ENCODE results near the gene PDE3B. TPM values are rescaled to one million over a fixed set of nuclear protein-coding genes. Genes with fewer than 3 reads are reported as not detected.
"Not testable (repeated sequence)": the region's sequence is repeated elsewhere in the genome, so short reads cannot be mapped to it uniquely, and the experiment has no call there.

Gene PDE3B
- total RNA-seq, 3 donors from 2014 or later: 13.0 to 17.8 (median 17.0) TPM

- peaks cover 14% of the 10 kb centered on the region for H3K36me3 Mint-ChIP-seq (ENCODE audit: insufficient read depth)
- ATAC-seq (no peak), DNase-seq (no peak)
- H3K9me3 Mint-ChIP-seq: no peaks in the 10 kb centered on the region
- no peaks in the 10 kb centered on the region for H3K27me3 Mint-ChIP-seq (ENCODE audit: low read depth)
- H3K4me1 Mint-ChIP-seq (ENCODE audit: low read depth): peaks cover 49% of the 10 kb centered on the region
- no peak overlapping the region for H3K4me3 Mint-ChIP-seq
Observed at GRCh38 chr11:14626650-14627049, 17.0 kb upstream of the PDE3B start.

GRCh38 chr11:14633506-14634224 lies 9.9 kb upstream of the PDE3B start:
- Mint-ChIP-seq H3K9me3 (peaks cover 12% of the 10 kb centered on the region), H3K4me1 (ENCODE audit: low read depth) (peaks cover 44% of the 10 kb centered on the region), H3K4me3 (peak overlapping the region; percentile 21)
- H3K27me3 Mint-ChIP-seq (ENCODE audit: low read depth); DNase-seq; ATAC-seq; H3K36me3 Mint-ChIP-seq (ENCODE audit: insufficient read depth): not testable (repeated sequence)

GRCh38 chr11:14634813-14635212 lies 8.8 kb upstream of the PDE3B start:
- H3K4me1 Mint-ChIP-seq (ENCODE audit: low read depth): peaks cover 49% of the 10 kb centered on the region
- H3K9me3 Mint-ChIP-seq: peaks cover 12% of the 10 kb centered on the region
- DNase-seq (no peak), ATAC-seq (no peak)
- peaks cover 13% of the 10 kb centered on the region for H3K36me3 Mint-ChIP-seq (ENCODE audit: insufficient read depth)
- no peaks in the 10 kb centered on the region for H3K27me3 Mint-ChIP-seq (ENCODE audit: low read depth)
- peak overlapping the region; percentile 4 for H3K4me3 Mint-ChIP-seq

- H3K27me3 Mint-ChIP-seq (ENCODE audit: low read depth): no peaks in the 10 kb centered on the region
- peak overlapping the region; percentile 39 for H3K4me3 Mint-ChIP-seq
- H3K36me3 Mint-ChIP-seq (ENCODE audit: insufficient read depth): peaks cover 13% of the 10 kb centered on the region
- peaks cover 12% of the 10 kb centered on the region for H3K9me3 Mint-ChIP-seq
- no peak for DNase-seq
- H3K4me1 Mint-ChIP-seq (ENCODE audit: low read depth): peaks cover 56% of the 10 kb centered on the region
- peak in 1 of 2 donors; percentile 46 for ATAC-seq
Observed at GRCh38 chr11:14635546-14635945, 8.1 kb upstream of the PDE3B start.

GRCh38 chr11:14636119-14636518 lies 7.5 kb upstream of the PDE3B start:
- Mint-ChIP-seq H3K4me3 (peak overlapping the region; percentile 7), H3K36me3 (ENCODE audit: insufficient read depth) (peaks cover 13% of the 10 kb centered on the region), H3K27me3 (ENCODE audit: low read depth) (no peaks in the 10 kb centered on the region), H3K4me1 (ENCODE audit: low read depth) (peaks cover 62% of the 10 kb centered on the region), H3K9me3 (peaks cover 12% of the 10 kb centered on the region)
- DNase-seq (no peak), ATAC-seq (peak; percentile 34 to 36)

GRCh38 chr11:14637868-14638409 lies 5.7 kb upstream of the PDE3B start:
- DNase-seq: no peak
- Mint-ChIP-seq H3K36me3 (ENCODE audit: insufficient read depth) (peaks cover 13% of the 10 kb centered on the region), H3K4me3 (no peak overlapping the region), H3K27me3 (ENCODE audit: low read depth) (no peaks in the 10 kb centered on the region), H3K4me1 (ENCODE audit: low read depth) (peaks cover 80% of the 10 kb centered on the region), H3K9me3 (peaks cover 12% of the 10 kb centered on the region)
- no peak for ATAC-seq

GRCh38 chr11:14638561-14638960 lies 5.0 kb upstream of the PDE3B start:
- Mint-ChIP-seq H3K9me3 (peaks cover 12% of the 10 kb centered on the region), H3K4me3 (no peak overlapping the region), H3K27me3 (ENCODE audit: low read depth) (no peaks in the 10 kb centered on the region), H3K36me3 (ENCODE audit: insufficient read depth) (peaks cover 13% of the 10 kb centered on the region), H3K4me1 (ENCODE audit: low read depth) (peaks cover 78% of the 10 kb centered on the region)
- no peak for DNase-seq
- ATAC-seq: no peak

GRCh38 chr11:14641801-14642200 lies 1.8 kb upstream of the PDE3B start:
- H3K4me3 Mint-ChIP-seq: peak overlapping the region; percentile 82
- no peaks in the 10 kb centered on the region for H3K27me3 Mint-ChIP-seq (ENCODE audit: low read depth)
- H3K4me1 Mint-ChIP-seq (ENCODE audit: low read depth): peaks cover 59% of the 10 kb centered on the region
- no peak for DNase-seq
- peaks cover 5% of the 10 kb centered on the region for H3K9me3 Mint-ChIP-seq
- no peak for ATAC-seq
- peaks cover 9% of the 10 kb centered on the region for H3K36me3 Mint-ChIP-seq (ENCODE audit: insufficient read depth)

- H3K4me3 Mint-ChIP-seq: peak overlapping the region; percentile 82
- H3K27me3 Mint-ChIP-seq (ENCODE audit: low read depth): no peaks in the 10 kb centered on the region
- no peak for ATAC-seq
- H3K36me3 Mint-ChIP-seq (ENCODE audit: insufficient read depth): peaks cover 6% of the 10 kb centered on the region
- no peaks in the 10 kb centered on the region for H3K9me3 Mint-ChIP-seq
- peaks cover 55% of the 10 kb centered on the region for H3K4me1 Mint-ChIP-seq (ENCODE audit: low read depth)
- no peak for DNase-seq
Observed at GRCh38 chr11:14642453-14642852, 1.2 kb upstream of the PDE3B start.

- Mint-ChIP-seq H3K9me3 (no peaks in the 10 kb centered on the region), H3K27me3 (ENCODE audit: low read depth) (no peaks in the 10 kb centered on the region), H3K4me1 (ENCODE audit: low read depth) (peaks cover 57% of the 10 kb centered on the region), H3K4me3 (peak overlapping the region; percentile 82), H3K36me3 (ENCODE audit: insufficient read depth) (peaks cover 6% of the 10 kb centered on the region)
- ATAC-seq (peak in 1 of 2 donors; percentile 1), DNase-seq (no peak)
Observed at GRCh38 chr11:14642873-14643696, 519 bp upstream of the PDE3B start.

GRCh38 chr11:14644226-14645014 lies 816 bp downstream of the PDE3B start:
- peaks cover 63% of the 10 kb centered on the region for H3K4me1 Mint-ChIP-seq (ENCODE audit: low read depth)

GRCh38 chr11:14645015-14645912 lies 1.7 kb downstream of the PDE3B start:
- H3K4me1 Mint-ChIP-seq (ENCODE audit: low read depth): peaks cover 64% of the 10 kb centered on the region
- no peaks in the 10 kb centered on the region for H3K9me3 Mint-ChIP-seq
- peaks cover 11% of the 10 kb centered on the region for H3K36me3 Mint-ChIP-seq (ENCODE audit: insufficient read depth)
- peak; percentile 17 for DNase-seq
- peak overlapping the region; percentile 82 for H3K4me3 Mint-ChIP-seq
- peak; percentile 55 to 59 for ATAC-seq
- no peaks in the 10 kb centered on the region for H3K27me3 Mint-ChIP-seq (ENCODE audit: low read depth)

More at GRCh38 chr11:14644226-14645014, 816 bp downstream of the PDE3B start:
- Mint-ChIP-seq H3K36me3 (ENCODE audit: insufficient read depth) (peaks cover 8% of the 10 kb centered on the region), H3K27me3 (ENCODE audit: low read depth) (no peaks in the 10 kb centered on the region), H3K9me3 (no peaks in the 10 kb centered on the region), H3K4me3 (peak overlapping the region; percentile 82)
- ATAC-seq: peak; percentile 49 to 57
- peak; percentile 32 for DNase-seq
